GM12878 (cell line): Measurements from ENCODE around the gene TPRG1. TPM values are rescaled to one million over a fixed set of nuclear protein-coding genes. Genes with fewer than 3 reads are reported as not detected.

Source experiments
- ATAC-seq: fragments of 200-7000 bp; cut with Tn5 transposase; 3 replicates; pipeline ENCODE4 v1.9.1; 2020; ENCODE audit warnings: mild to moderate bottlenecking, moderate library complexity
- BruUV-seq: library from RNA; stranded (reverse); fragments of 400-500 nt; replicated peaks from 2 replicates; lab custom pipeline; 2021; lab: Mats Ljungman, UMichigan
- CTCF ChIA-PET: fragments of 300-600 bp; sonication (Branson Sonifier 250); formaldehyde crosslinking; extraction: SDS; loops from one replicate; lab custom pipeline; 2021; ENCODE audit warnings: inconsistent platforms; lab: Yijun Ruan, JAX
- POLR2A ChIA-PET: fragments of 350-600 bp; formaldehyde crosslinking; extraction: SDS; loops from one replicate; lab custom pipeline; 2021; ENCODE audit warnings: inconsistent platforms; lab: Charles Lee
- RAD21 ChIA-PET: fragments of 300-600 bp; sonication (Branson Sonifier 250); formaldehyde crosslinking; loops from one replicate; lab custom pipeline; 2023; ENCODE audit warnings: antibody characterized with exemption; ENCODE audit not compliant: unreplicated experiment; lab: Charles Lee
- SMC1A ChIA-PET: fragments of 300-600 bp; sonication (Branson Sonifier 250); formaldehyde crosslinking; loops from one replicate; lab custom pipeline; 2023; ENCODE audit not compliant: unreplicated experiment, uncharacterized antibody; lab: Charles Lee
- DNase-seq: peaks from one replicate; pipeline ENCODE4 v3.0.0-alpha.2; 2011; ENCODE audit warnings: low read depth, low spot score
- FAIRE-seq: peaks from 3 replicates; lab custom pipeline; 2011; peaks lifted over from hg19 to GRCh38; lab: Jason Lieb, UNC
- H2AFZ ChIP-seq: 2 replicates; pipeline ENCODE4 v1.6.0; 2011; ENCODE audit warnings: low read depth, low read length, control low read depth; ENCODE audit not compliant: control insufficient read depth
- H3K27ac ChIP-seq: 2 replicates; pipeline ENCODE4 v1.5.1; 2011; ENCODE audit warnings: control low read depth; ENCODE audit not compliant: control insufficient read depth, insufficient read depth
- H3K27me3 ChIP-seq, 2 experiments: replicated peaks in 1 of 2; 2 replicates each; pipeline versions ENCODE4 v1.6.0 to v1.6.1; 2011; ENCODE audit warnings: low read length in 1 of 2; ENCODE audit not compliant: control insufficient read depth in 2 of 2, insufficient read depth in 2 of 2
- H3K36me3 ChIP-seq, 2 experiments: 2 replicates each; pipeline ENCODE4 v1.5.1; 2011; ENCODE audit warnings: low read length in 1 of 2; ENCODE audit not compliant: control insufficient read depth in 2 of 2, insufficient read depth in 2 of 2
- H3K4me1 ChIP-seq: 2 replicates; pipeline ENCODE4 v1.6.1; 2011; ENCODE audit warnings: mild to moderate bottlenecking, low read length, moderate library complexity, mixed read lengths; ENCODE audit not compliant: control insufficient read depth, insufficient read depth
- H3K4me2 ChIP-seq: 2 replicates; pipeline ENCODE4 v1.6.0; 2011; ENCODE audit warnings: control low read depth; ENCODE audit not compliant: control insufficient read depth, insufficient read depth
- H3K4me3 ChIP-seq: fragments of 200-600 bp; sonication (generic); 2 replicates; pipeline ENCODE4 v1.5.1; 2016
- H3K79me2 ChIP-seq: 2 replicates; pipeline ENCODE4 v1.6.0; 2011; ENCODE audit warnings: low read length; ENCODE audit not compliant: control insufficient read depth, insufficient read depth
- H3K9ac ChIP-seq: 2 replicates; pipeline ENCODE4 v1.8.0; 2011; ENCODE audit warnings: low read length, control low read depth, mixed read lengths; ENCODE audit not compliant: control insufficient read depth, insufficient read depth
- H3K9me3 ChIP-seq: replicated peaks from 3 replicates; pipeline ENCODE4 v1.5.1; 2011; ENCODE audit warnings: mild to moderate bottlenecking, low read length; ENCODE audit not compliant: control insufficient read depth, insufficient read depth
- H4K20me1 ChIP-seq: 2 replicates; pipeline ENCODE4 v1.6.0; 2011; ENCODE audit not compliant: control insufficient read depth, insufficient read depth
- CBFB ChIP-seq: IDR thresholded peaks from 2 replicates; pipeline ENCODE4 v1.6.1; 2016; ENCODE audit warnings: antibody characterized with exemption, low read depth
- HDGF ChIP-seq: fragments of 450-650 bp; IDR thresholded peaks from 2 replicates; pipeline ENCODE4 v1.6.1; 2016; ENCODE audit warnings: antibody characterized with exemption
- RAD21 ChIP-seq: IDR thresholded peaks from 2 replicates; pipeline ENCODE4 v1.6.1; 2011; ENCODE audit warnings: mild to moderate bottlenecking, low read depth, low read length, moderate library complexity; ENCODE audit not compliant: insufficient read depth
- SPI1 ChIP-seq: IDR thresholded peaks from 2 replicates; pipeline ENCODE4 v1.6.1; 2011; ENCODE audit warnings: low read depth, mild to moderate bottlenecking, low read length, moderate library complexity, borderline replicate concordance; ENCODE audit not compliant: insufficient read depth
- WGBS: methylation state at CpG from one replicate; pipeline ENCODE4 v1.1.6; 2016; ENCODE audit warnings: low lambda C conversion rate; ENCODE audit not compliant: insufficient replicate concordance, insufficient coverage; ENCODE audit errors: missing lambda C conversion rate; 5-methylcytosine and 5-hydroxymethylcytosine counted together
- in situ Hi-C: fragments of 300-500 bp; cut with MboI; formaldehyde crosslinking; loops from 9 replicates; pipeline ENCODE4 v1.14.3; 2018; ENCODE audit warnings: mixed read lengths
- intact Hi-C: fragments of 100-400 bp; cut with micrococcal nuclease; formaldehyde crosslinking; loops from one replicate; pipeline ENCODE4 v1.14.2; 2022; ENCODE audit not compliant: unreplicated experiment
- polyA plus RNA-seq, 11 experiments: library from polyadenylated mRNA; depleted of rRNA in 4 of 11; unstranded in 6 of 11; stranded (reverse) in 5 of 11; fragments of >200 nt; fragmentation: Nextera tagmentation in 4 of 11; fragmentation: Illumina TruSeq in 1 of 11; extraction: Ambion mirVana in 4 of 11; extraction: Trizol in 1 of 11; gene quantifications; 1 replicate in 1 of 11; 2 replicates in 10 of 11; pipeline versions ENCODE4 v1.2.1 to v1.2.3, GENCODE V29; 2011 to 2016; ENCODE audit warnings: inconsistent platforms in 2 of 11, missing spikeins in 2 of 11, low read depth in 1 of 11
- total RNA-seq, 4 experiments: library from RNA; depleted of rRNA in 3 of 4; stranded (reverse); fragments of >200 nt in 3 of 4; fragmentation: Illumina TruSeq in 1 of 4; extraction: Trizol in 1 of 4; gene quantifications; 2 replicates each; pipeline versions ENCODE4 v1.2.1 to v1.2.3, GENCODE V29; 2013 to 2021
- TF ChIP-seq, protein P1 (sequence below): fragments of 450-650 bp; formaldehyde crosslinking; IDR thresholded peaks from 2 replicates; pipeline ENCODE4 v1.5.0; 2022; ENCODE audit warnings: mild to moderate bottlenecking, missing genetic modification characterization

TPRG1 gene
- total and polyA plus RNA-seq, 10 of the 15 experiments (the other 5 are each of a cell fraction or from before 2014, with no cell fraction given): 0.26 to 30.7 (median 3.6) TPM

DNA sequence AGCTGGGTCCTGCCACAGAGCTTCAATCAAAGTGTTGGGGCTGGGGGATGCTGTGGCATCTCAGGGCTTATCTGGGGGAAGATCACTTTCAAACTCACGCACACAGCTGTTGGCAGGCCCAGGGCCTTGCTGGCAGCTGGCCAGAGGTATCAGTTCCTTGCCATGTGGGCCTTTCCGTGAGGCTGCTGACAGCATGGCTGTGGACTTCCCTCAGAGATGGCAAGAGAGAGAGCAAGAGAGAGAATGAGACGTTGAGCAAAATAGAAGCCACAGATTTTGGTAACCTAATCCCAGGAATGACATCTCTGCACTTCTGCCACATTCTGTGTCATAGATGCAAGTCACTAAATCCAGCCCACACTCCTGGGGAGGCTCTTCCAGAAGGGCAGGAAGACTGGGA, 91.0 kb downstream of the TPRG1 start:
- in situ Hi-C loops: no loop called here
- CTCF ChIA-PET: interaction anchor here (1.6 kb wide), 1 partner anchor 10 kb away, joined by 3 read pairs; no protein-coding TSS in a partner anchor

DNA sequence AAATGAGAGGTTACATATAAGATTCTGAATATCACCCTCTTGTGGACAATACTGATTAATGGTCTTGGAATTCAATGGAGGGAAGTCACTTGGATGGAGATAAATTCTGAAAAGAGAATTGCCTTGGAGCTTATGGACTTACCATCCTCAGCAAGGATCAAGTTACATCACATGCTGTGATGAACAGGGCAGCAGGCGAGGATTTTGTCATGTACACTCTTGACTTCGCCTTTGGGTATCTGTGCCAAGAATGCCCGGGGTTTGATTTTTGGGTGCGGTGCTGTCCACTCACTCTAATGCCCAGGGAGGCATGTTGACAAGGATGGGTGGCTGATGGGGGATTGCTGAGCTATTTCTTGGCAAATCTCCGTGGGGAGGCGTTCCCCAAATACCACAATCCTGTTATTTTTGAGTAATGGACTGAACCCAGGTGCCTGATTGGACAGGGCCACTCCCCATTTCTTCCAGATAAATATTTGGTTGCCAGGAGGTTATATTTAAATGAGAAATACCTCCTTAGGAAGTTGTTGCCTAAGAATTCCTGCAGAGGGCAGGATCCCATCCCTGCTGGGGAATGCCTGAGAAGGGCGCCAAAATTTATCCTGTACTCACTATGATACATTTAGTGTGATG, 96.3 kb downstream of the TPRG1 start:
- Histone ChIP-seq H3K79me2 (no peaks in the 10 kb centered on the region), H3K4me1 (no peaks in the 10 kb centered on the region; the same call in 1 of the 2 replicates), H3K27me3 (no peaks in the 10 kb centered on the region; a peak in 1 of 4 replicates), H2AFZ (no peak overlapping the region), H3K9ac (no peak overlapping the region), H3K36me3 (no peaks in the 10 kb centered on the region), H4K20me1 (no peaks in the 10 kb centered on the region), H3K9me3 (no peaks in the 10 kb centered on the region), H3K27ac (no peak overlapping the region), H3K4me3 (no peak overlapping the region), H3K4me2 (no peak overlapping the region)
- intact Hi-C loops (no loop called here), in situ Hi-C loops (loop anchor here (5.0 kb wide), 1 partner anchor 689 kb away; no protein-coding TSS in a partner anchor)
- ChIA-PET SMC1A (interaction anchor here (0.5 to 10.8 kb wide), 5 partner anchors 18 to 693 kb away, joined by 3 to 213 read pairs (median 4); no protein-coding TSS in a partner anchor), CTCF (interaction anchor here (1.3 to 13.6 kb wide), 4 partner anchors 10 to 680 kb away, joined by 3 to 288 read pairs (median 4); no protein-coding TSS in a partner anchor), POLR2A (no interaction called here), RAD21 (interaction anchor here (1.4 to 10.8 kb wide), 3 partner anchors 406 to 693 kb away, joined by 4 to 195 read pairs (median 8); no protein-coding TSS in a partner anchor)
- no TSS peak for BruUV-seq
- DNase-seq (no peak), FAIRE-seq (no peak), ATAC-seq (no peak)
- WGBS: 70% methylated on average over 7 of the region's 7 CpGs
- TF ChIP-seq RAD21 (peak; percentile 33; the same call in 1 of the 2 replicates), CBFB (no peak)
- TF ChIP-seq, protein P1, sequence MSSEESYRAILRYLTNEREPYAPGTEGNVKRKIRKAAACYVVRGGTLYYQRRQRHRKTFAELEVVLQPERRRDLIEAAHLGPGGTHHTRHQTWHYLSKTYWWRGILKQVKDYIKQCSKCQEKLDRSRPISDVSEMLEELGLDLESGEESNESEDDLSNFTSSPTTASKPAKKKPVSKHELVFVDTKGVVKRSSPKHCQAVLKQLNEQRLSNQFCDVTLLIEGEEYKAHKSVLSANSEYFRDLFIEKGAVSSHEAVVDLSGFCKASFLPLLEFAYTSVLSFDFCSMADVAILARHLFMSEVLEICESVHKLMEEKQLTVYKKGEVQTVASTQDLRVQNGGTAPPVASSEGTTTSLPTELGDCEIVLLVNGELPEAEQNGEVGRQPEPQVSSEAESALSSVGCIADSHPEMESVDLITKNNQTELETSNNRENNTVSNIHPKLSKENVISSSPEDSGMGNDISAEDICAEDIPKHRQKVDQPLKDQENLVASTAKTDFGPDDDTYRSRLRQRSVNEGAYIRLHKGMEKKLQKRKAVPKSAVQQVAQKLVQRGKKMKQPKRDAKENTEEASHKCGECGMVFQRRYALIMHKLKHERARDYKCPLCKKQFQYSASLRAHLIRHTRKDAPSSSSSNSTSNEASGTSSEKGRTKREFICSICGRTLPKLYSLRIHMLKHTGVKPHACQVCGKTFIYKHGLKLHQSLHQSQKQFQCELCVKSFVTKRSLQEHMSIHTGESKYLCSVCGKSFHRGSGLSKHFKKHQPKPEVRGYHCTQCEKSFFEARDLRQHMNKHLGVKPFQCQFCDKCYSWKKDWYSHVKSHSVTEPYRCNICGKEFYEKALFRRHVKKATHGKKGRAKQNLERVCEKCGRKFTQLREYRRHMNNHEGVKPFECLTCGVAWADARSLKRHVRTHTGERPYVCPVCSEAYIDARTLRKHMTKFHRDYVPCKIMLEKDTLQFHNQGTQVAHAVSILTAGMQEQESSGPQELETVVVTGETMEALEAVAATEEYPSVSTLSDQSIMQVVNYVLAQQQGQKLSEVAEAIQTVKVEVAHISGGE (CRISPR knock-in tag): no peak

More for the DNA sequence above, 91.0 kb downstream of the TPRG1 start:
- TF ChIP-seq HDGF (no peak), SPI1 (peak; percentile 23; the same call in 1 of the 2 replicates)
- TF ChIP-seq, all 136 proteins: peak for 1
- Histone ChIP-seq H3K27ac (no peak overlapping the region), H2AFZ (no peak overlapping the region), H3K4me3 (no peak overlapping the region), H3K4me1 (no peaks in the 10 kb centered on the region; the same call in 1 of the 2 replicates), H3K36me3 (no peaks in the 10 kb centered on the region), H3K9ac (no peak overlapping the region), H3K79me2 (no peaks in the 10 kb centered on the region), H3K4me2 (no peak overlapping the region), H3K9me3 (no peaks in the 10 kb centered on the region), H3K27me3 (no peaks in the 10 kb centered on the region; a peak in 1 of 4 replicates), H4K20me1 (no peaks in the 10 kb centered on the region)
- intact Hi-C loops: no loop called here
- no peak for FAIRE-seq
- ChIA-PET RAD21 (interaction anchor here (0.9 kb wide), 1 partner anchor 10 kb away, joined by 3 read pairs; no protein-coding TSS in a partner anchor), POLR2A (no interaction called here), SMC1A (interaction anchor here (1.3 kb wide), 1 partner anchor 686 kb away, joined by 4 read pairs; no protein-coding TSS in a partner anchor)
- peak; percentile 42; the same call in 1 of the 3 replicates for ATAC-seq
- WGBS: 9% methylated on average over 3 of the region's 3 CpGs
- no TSS peak for BruUV-seq
- no peak for DNase-seq
